CD4-positive, alpha-beta T cell (primary cell): ENCODE data around the gene NPR2. TPM values are rescaled to one million over a fixed set of nuclear protein-coding genes. Genes with fewer than 3 reads are reported as not detected.

ENCODE experiments used
- ATAC-seq: fragments of 200-7000 bp; cut with Tn5 transposase; one replicate; pipeline ENCODE4 v1.10.0; 2022; ENCODE audit warnings: mild to moderate bottlenecking; ENCODE audit not compliant: poor library complexity
- CTCF ChIA-PET: fragments of 350-600 bp; sonication (Branson Sonifier 250); formaldehyde crosslinking; loops from one replicate; lab custom pipeline; 2021; ENCODE audit warnings: antibody characterized with exemption, inconsistent platforms; lab: Charles Lee
- POLR2A ChIA-PET: fragments of 350-600 bp; sonication (Branson Sonifier 250); formaldehyde crosslinking; loops from one replicate; lab custom pipeline; 2021; ENCODE audit warnings: antibody characterized with exemption, inconsistent platforms; lab: Charles Lee
- DNase-seq, 14 experiments: peaks; one replicate each; pipeline ENCODE4 v3.0.0-alpha.2; 2013 to 2020; ENCODE audit warnings: mixed read lengths in 2 of 14
- H3K27ac ChIP-seq, 2 donors: one replicate each; pipeline versions ENCODE4 v1.5.1 to v1.7.0; 2013; ENCODE audit warnings: low read length in 2 of 2, low read depth in 1 of 2, mild to moderate bottlenecking in 1 of 2
- H3K27me3 ChIP-seq, 2 experiments: 1 replicate in 1 of 2; 2 replicates in 1 of 2; pipeline versions ENCODE4 v1.6.1 to v1.7.0; 2013; ENCODE audit warnings: low read length in 2 of 2, control low read depth in 1 of 2, mild to moderate bottlenecking in 1 of 2, moderate library complexity in 1 of 2; ENCODE audit not compliant: insufficient read depth in 2 of 2, control insufficient read depth in 1 of 2
- H3K36me3 ChIP-seq: one replicate; pipeline ENCODE4 v1.6.1; 2013; ENCODE audit warnings: low read length, control low read depth; ENCODE audit not compliant: insufficient read depth
- H3K4me1 ChIP-seq: one replicate; pipeline ENCODE4 v1.6.1; 2013; ENCODE audit warnings: low read length, control low read depth; ENCODE audit not compliant: insufficient read depth
- H3K4me3 ChIP-seq: one replicate; pipeline ENCODE4 v1.5.1; 2013; ENCODE audit warnings: mild to moderate bottlenecking, low read length, moderate library complexity
- H3K9me3 ChIP-seq, 2 experiments: 1 replicate in 1 of 2; 2 replicates in 1 of 2; pipeline versions ENCODE4 v1.6.1 to v1.7.0; 2013; ENCODE audit warnings: low read length in 2 of 2, mild to moderate bottlenecking in 2 of 2, control low read depth in 1 of 2, moderate library complexity in 1 of 2; ENCODE audit not compliant: control insufficient read depth in 1 of 2, insufficient read depth in 1 of 2
- H3K27ac Mint-ChIP-seq: one replicate; pipeline ENCODE4 v1.8.0; 2020; ENCODE audit warnings: mixed read lengths
- H3K27me3 Mint-ChIP-seq: one replicate; pipeline ENCODE4 v1.8.0; 2021; ENCODE audit warnings: mixed read lengths
- H3K36me3 Mint-ChIP-seq: one replicate; pipeline ENCODE4 v1.8.0; 2021; ENCODE audit warnings: low read depth, mixed read lengths
- H3K4me1 Mint-ChIP-seq: one replicate; pipeline ENCODE4 v1.8.0; 2021; ENCODE audit warnings: low read depth, mixed read lengths
- H3K4me3 Mint-ChIP-seq: one replicate; pipeline ENCODE4 v1.8.0; 2020; ENCODE audit warnings: mild to moderate bottlenecking, mixed read lengths
- H3K9me3 Mint-ChIP-seq: one replicate; pipeline ENCODE4 v1.8.0; 2020; ENCODE audit warnings: mixed read lengths
- CTCF ChIP-seq: fragments of 200-600 bp; IDR thresholded peaks from one replicate; pipeline ENCODE4 v1.8.0; 2022; ENCODE audit warnings: antibody characterized with exemption, mild to moderate bottlenecking
- intact Hi-C, 2 experiments: fragments of 100-400 bp; cut with DNase I in 1 of 2; cut with micrococcal nuclease in 1 of 2; formaldehyde crosslinking; loops; one replicate each; pipeline versions ENCODE4 v1.15.1 to v1.9.0; 2023 to 2025; cut with DNase I, micrococcal nuclease
- total RNA-seq, 174 experiments: library from RNA in 2 of 174; stranded (reverse) in 2 of 174; gene quantifications; one replicate each; pipeline ENCODE4 v1.2.3 and lab custom pipeline; 2021 to 2026

Gene NPR2
- total RNA-seq, 2 experiments from 2014 or later = 1.2 to 4.2 TPM

- H3K27me3 Mint-ChIP-seq = no peaks in the 10 kb centered on the region
- CTCF ChIA-PET = interaction anchor here (0.6 to 2.1 kb wide), 6 partner anchors 10 to 1614 kb away, joined by 3 to 9 read pairs (median 4); no protein-coding TSS in a partner anchor
- H3K9me3 Mint-ChIP-seq = no peaks in the 10 kb centered on the region
- Histone ChIP-seq H3K27ac (no peak overlapping the region), H3K27me3 (no peaks in the 10 kb centered on the region), H3K4me3 (no peak overlapping the region), H3K9me3 (no peaks in the 10 kb centered on the region), H3K4me1 (peaks cover 14% of the 10 kb centered on the region), H3K36me3 (no peaks in the 10 kb centered on the region)
- peaks cover 16% of the 10 kb centered on the region for H3K4me1 Mint-ChIP-seq
- no peak for ATAC-seq
- H3K4me3 Mint-ChIP-seq = no peak overlapping the region
- no peak for TF ChIP-seq CTCF
- no peak for DNase-seq
- H3K36me3 Mint-ChIP-seq = no peaks in the 10 kb centered on the region
- intact Hi-C loops = no loop called here
- POLR2A ChIA-PET = interaction anchor here (1.2 kb wide), 1 partner anchor 24 kb away, joined by 3 read pairs; the partner anchor contains the start of gene SPAG8
- H3K27ac Mint-ChIP-seq = no peak overlapping the region
Measured at GRCh38 chr9:35835766-35836165, 44.4 kb downstream of the NPR2 start.

DNA sequence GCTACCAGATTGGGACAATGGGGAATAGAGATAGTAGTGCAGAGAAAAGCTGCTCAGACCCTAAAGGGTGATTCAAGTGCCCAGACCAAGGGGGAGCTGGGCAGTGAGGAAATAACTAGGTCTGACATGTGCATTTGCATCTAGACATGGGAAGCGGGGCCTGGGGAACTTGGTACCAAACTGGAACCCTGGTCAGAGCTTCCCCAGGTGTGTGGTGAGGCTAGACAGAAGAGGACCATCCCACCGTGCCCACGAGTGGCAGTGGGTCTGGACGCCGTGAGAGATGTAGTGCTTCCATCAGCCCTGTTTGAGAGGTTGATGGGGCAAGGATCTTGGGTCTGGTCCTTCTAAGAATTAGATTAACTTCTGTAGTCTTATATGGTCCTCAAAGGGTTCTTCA is 45.2 kb downstream of the NPR2 start:
- Mint-ChIP-seq H3K4me3 (no peak overlapping the region), H3K27ac (no peak overlapping the region), H3K4me1 (peaks cover 10% of the 10 kb centered on the region), H3K27me3 (no peaks in the 10 kb centered on the region), H3K9me3 (no peaks in the 10 kb centered on the region), H3K36me3 (no peaks in the 10 kb centered on the region)
- POLR2A ChIA-PET = no interaction called here
- ATAC-seq (no peak), DNase-seq (no peak)
- no peaks in the 10 kb centered on the region for H3K9me3 ChIP-seq
- intact Hi-C loops = no loop called here
- CTCF ChIA-PET = interaction anchor here (2.1 kb wide), 1 partner anchor 46 kb away, joined by 9 read pairs; no protein-coding TSS in a partner anchor
- H3K27me3 ChIP-seq = no peaks in the 10 kb centered on the region
- H3K36me3 ChIP-seq = no peaks in the 10 kb centered on the region
- no peak overlapping the region for H3K4me3 ChIP-seq
- H3K27ac ChIP-seq = no peak overlapping the region
- TF ChIP-seq CTCF = no peak
- peaks cover 14% of the 10 kb centered on the region for H3K4me1 ChIP-seq

DNA sequence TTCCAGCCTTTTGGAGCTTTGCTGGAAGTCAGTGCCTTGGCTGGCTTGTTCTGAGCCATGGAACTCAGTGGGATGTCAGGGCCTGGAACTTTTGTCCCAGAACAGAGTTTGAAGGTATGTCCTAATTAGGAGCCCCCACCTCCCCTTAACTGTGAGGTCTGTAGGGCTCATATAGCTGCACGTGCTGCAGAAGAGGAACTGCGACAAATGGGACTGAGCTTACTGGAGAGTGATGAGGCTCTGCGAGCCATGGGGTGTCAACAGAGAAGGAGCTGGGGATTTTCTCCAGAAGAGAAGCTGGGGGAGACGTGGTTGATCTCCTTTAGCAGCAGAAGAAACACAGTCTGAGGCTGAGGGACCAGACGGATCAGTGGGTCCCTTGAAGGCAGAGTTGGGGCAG is 48.5 kb downstream of the NPR2 start:
- ChIA-PET POLR2A (interaction anchor here (1.0 kb wide), 1 partner anchor 11 kb away, joined by 3 read pairs; the partner anchor contains the start of genes FAM221B and TMEM8B), CTCF (no interaction called here)
- intact Hi-C loops = no loop called here
- H3K27me3 ChIP-seq = no peaks in the 10 kb centered on the region
- no peak for TF ChIP-seq CTCF
- ATAC-seq (no peak), DNase-seq (no peak)
- H3K27ac ChIP-seq = no peak overlapping the region
- H3K9me3 Mint-ChIP-seq = no peaks in the 10 kb centered on the region
- peaks cover 10% of the 10 kb centered on the region for H3K4me1 Mint-ChIP-seq
- H3K4me3 ChIP-seq = no peak overlapping the region
- no peaks in the 10 kb centered on the region for H3K36me3 ChIP-seq
- peaks cover 8% of the 10 kb centered on the region for H3K4me1 ChIP-seq
- H3K36me3 Mint-ChIP-seq = no peaks in the 10 kb centered on the region
- H3K27me3 Mint-ChIP-seq = no peaks in the 10 kb centered on the region
- no peak overlapping the region for H3K27ac Mint-ChIP-seq
- no peaks in the 10 kb centered on the region for H3K9me3 ChIP-seq
- no peak overlapping the region for H3K4me3 Mint-ChIP-seq
